HepG2 (cell line): ENCODE data around the gene ADGRG1. TPM values are rescaled to one million over a fixed set of nuclear protein-coding genes. Genes with fewer than 3 reads are reported as not detected.

ENCODE experiments used
- E2F5 ChIP-seq: sonication (generic); formaldehyde crosslinking; conservative IDR thresholded peaks from 2 replicates; pipeline ENCODE4 v1.4.0; 2020; ENCODE audit warnings: missing genetic modification reagents
- IRX3 ChIP-seq: sonication (generic); formaldehyde crosslinking; IDR thresholded peaks from 2 replicates; pipeline ENCODE4 v1.8.1; 2023; ENCODE audit warnings: mild to moderate bottlenecking, low read depth, missing genetic modification reagents, borderline replicate concordance
- JDP2 ChIP-seq: sonication (generic); formaldehyde crosslinking; IDR thresholded peaks from 2 replicates; pipeline ENCODE4 v1.8.1; 2022; ENCODE audit warnings: missing genetic modification reagents, borderline replicate concordance
- MIXL1 ChIP-seq: IDR thresholded peaks from 2 replicates; pipeline ENCODE4 v1.6.1; 2016
- MTA3 ChIP-seq: sonication (generic); formaldehyde crosslinking; IDR thresholded peaks from 2 replicates; pipeline ENCODE4 v1.4.0; 2020; ENCODE audit warnings: missing genetic modification reagents
- RBAK ChIP-seq: sonication (generic); formaldehyde crosslinking; IDR thresholded peaks from 2 replicates; pipeline ENCODE4 v1.5.1; 2020; ENCODE audit warnings: mild to moderate bottlenecking, missing genetic modification reagents
- ZNF205 ChIP-seq: IDR thresholded peaks from 2 replicates; pipeline ENCODE4 v1.6.1; 2018; ENCODE audit warnings: missing biosample characterization, missing genetic modification reagents
- polyA plus RNA-seq, 8 experiments: library from polyadenylated mRNA; depleted of rRNA in 3 of 8; stranded (reverse) in 7 of 8; unstranded in 1 of 8; fragments of >200 nt; fragmentation: Illumina TruSeq in 4 of 8; extraction: Trizol in 4 of 8; gene quantifications; 2 replicates each; pipeline versions ENCODE4 v1.2.1 to v1.2.3, GENCODE V29; 2011 to 2016; ENCODE audit warnings: low read depth in 4 of 8, missing spikeins in 1 of 8, mixed read lengths in 1 of 8; ENCODE audit not compliant: insufficient read depth in 1 of 8
- total RNA-seq, 5 experiments: library from RNA; depleted of rRNA; stranded (reverse); fragments of >200 nt; fragmentation: Illumina TruSeq; extraction: Trizol; gene quantifications; 2 replicates each; pipeline ENCODE4 v1.2.3, GENCODE V29; 2016; ENCODE audit warnings: low read depth in 1 of 5
- TF ChIP-seq, protein P1 (sequence below): sonication (generic); formaldehyde crosslinking; IDR thresholded peaks from 2 replicates; pipeline ENCODE4 v1.5.0; 2020; ENCODE audit warnings: missing genetic modification reagents, mild to moderate bottlenecking, borderline replicate concordance
- TF ChIP-seq, protein P2 (sequence below): sonication (generic); formaldehyde crosslinking; IDR thresholded peaks from 2 replicates; pipeline ENCODE4 v1.5.1; 2020; ENCODE audit warnings: missing genetic modification reagents, mild to moderate bottlenecking, borderline replicate concordance
- TF ChIP-seq, protein P3 (sequence below): IDR thresholded peaks from 2 replicates; pipeline ENCODE4 v1.6.1; 2018; ENCODE audit warnings: missing genetic modification reagents

Gene ADGRG1
- total and polyA plus RNA-seq, 2 of the 13 experiments (the other 11 are each of a cell fraction or from before 2014, with no cell fraction given), result 2.7 to 5.9 TPM

DNA sequence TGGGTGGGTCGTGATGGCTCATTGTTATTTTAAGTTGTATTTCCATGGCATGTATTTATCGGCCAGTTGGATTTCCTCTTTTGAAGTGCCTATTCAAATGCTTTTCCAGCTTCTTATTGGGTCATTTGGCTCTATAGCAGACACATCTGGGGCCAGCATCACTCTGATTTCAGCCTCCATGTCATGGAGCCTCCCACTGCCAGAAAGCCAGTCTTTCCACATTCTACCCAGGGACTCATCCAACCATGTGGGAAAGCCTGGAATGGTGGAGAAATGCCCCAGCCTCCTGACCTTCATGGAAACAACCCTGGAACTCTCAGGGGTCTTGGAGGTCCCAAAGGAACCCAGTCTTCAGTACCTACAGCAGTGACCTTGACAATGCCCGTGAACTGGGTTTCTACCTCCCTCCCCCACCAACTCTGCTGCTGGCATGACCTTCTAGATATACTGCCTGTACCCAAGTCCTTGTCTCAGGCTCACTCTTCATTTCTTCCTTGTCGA, 33.8 kb upstream of the ADGRG1 start (continued):
- TF ChIP-seq MIXL1 (CRISPR knock-in tag) (no peak), RBAK (no peak), ZNF205 (no peak), MTA3 (CRISPR knock-in tag) (no peak), JDP2 (no peak), E2F5 (no peak), IRX3 (CRISPR knock-in tag) (no peak)
- TF ChIP-seq, protein P1, sequence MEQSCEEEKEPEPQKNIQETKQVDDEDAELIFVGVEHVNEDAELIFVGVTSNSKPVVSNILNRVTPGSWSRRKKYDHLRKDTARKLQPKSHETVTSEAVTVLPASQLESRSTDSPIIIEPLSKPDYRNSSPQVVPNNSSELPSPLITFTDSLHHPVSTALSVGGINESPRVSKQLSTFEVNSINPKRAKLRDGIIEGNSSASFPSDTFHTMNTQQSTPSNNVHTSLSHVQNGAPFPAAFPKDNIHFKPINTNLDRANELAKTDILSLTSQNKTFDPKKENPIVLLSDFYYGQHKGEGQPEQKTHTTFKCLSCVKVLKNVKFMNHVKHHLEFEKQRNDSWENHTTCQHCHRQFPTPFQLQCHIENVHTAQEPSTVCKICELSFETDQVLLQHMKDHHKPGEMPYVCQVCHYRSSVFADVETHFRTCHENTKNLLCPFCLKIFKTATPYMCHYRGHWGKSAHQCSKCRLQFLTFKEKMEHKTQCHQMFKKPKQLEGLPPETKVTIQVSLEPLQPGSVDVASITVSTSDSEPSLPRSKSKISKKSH (CRISPR knock-in tag), result no peak
- TF ChIP-seq, protein P2, sequence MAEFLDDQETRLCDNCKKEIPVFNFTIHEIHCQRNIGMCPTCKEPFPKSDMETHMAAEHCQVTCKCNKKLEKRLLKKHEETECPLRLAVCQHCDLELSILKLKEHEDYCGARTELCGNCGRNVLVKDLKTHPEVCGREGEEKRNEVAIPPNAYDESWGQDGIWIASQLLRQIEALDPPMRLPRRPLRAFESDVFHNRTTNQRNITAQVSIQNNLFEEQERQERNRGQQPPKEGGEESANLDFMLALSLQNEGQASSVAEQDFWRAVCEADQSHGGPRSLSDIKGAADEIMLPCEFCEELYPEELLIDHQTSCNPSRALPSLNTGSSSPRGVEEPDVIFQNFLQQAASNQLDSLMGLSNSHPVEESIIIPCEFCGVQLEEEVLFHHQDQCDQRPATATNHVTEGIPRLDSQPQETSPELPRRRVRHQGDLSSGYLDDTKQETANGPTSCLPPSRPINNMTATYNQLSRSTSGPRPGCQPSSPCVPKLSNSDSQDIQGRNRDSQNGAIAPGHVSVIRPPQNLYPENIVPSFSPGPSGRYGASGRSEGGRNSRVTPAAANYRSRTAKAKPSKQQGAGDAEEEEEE, result no peak
- TF ChIP-seq, protein P3, sequence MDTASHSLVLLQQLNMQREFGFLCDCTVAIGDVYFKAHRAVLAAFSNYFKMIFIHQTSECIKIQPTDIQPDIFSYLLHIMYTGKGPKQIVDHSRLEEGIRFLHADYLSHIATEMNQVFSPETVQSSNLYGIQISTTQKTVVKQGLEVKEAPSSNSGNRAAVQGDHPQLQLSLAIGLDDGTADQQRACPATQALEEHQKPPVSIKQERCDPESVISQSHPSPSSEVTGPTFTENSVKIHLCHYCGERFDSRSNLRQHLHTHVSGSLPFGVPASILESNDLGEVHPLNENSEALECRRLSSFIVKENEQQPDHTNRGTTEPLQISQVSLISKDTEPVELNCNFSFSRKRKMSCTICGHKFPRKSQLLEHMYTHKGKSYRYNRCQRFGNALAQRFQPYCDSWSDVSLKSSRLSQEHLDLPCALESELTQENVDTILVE (CRISPR knock-in tag), result no peak
